ENCODE measurements around the gene ENPP3. TPM values are rescaled to one million over a fixed set of nuclear protein-coding genes. Genes with fewer than 3 reads are reported as not detected.

The ENPP3 gene
- total RNA-seq, 2 donors from 2014 or later: not detected

- peaks cover 11% of the 10 kb centered on the region for H3K4me1 ChIP-seq (ENCODE audit: control insufficient read depth, insufficient read depth, low read length)
- no peak overlapping the region for H3K9ac ChIP-seq (ENCODE audit: extremely low read depth, low read length, poor library complexity, severe bottlenecking)
- no peak overlapping the region for H3K27ac ChIP-seq (ENCODE audit: low read depth, low read length)
- peaks cover 19% of the 10 kb centered on the region for H3K9me3 ChIP-seq (ENCODE audit: control insufficient read depth, low read length)
- H3K4me3 ChIP-seq (ENCODE audit: low read length): no peak overlapping the region
- H3K27me3 Mint-ChIP-seq (ENCODE audit: insufficient read depth): peaks cover 22% of the 10 kb centered on the region
- H3K4me3 Mint-ChIP-seq: no peak overlapping the region
- H3K36me3 Mint-ChIP-seq (ENCODE audit: low read depth): peaks cover 3% of the 10 kb centered on the region
- no peak for TF ChIP-seq CTCF (conservative IDR thresholded peaks at IDR 0.05)
- H3K27me3 ChIP-seq (ENCODE audit: control insufficient read depth, insufficient read depth, low read length, poor library complexity, severe bottlenecking): no peaks in the 10 kb centered on the region
- WGBS, 2 experiments (ENCODE audit: insufficient coverage in 1 of 2, insufficient read length in 1 of 2): 93 to 94% methylated on average over 2 to 4 of the region's 4 CpGs
- DNase-seq: no peak
- peaks cover 14% of the 10 kb centered on the region for H3K4me1 Mint-ChIP-seq
- H3K27ac Mint-ChIP-seq: no peak overlapping the region
- no peaks in the 10 kb centered on the region for H3K36me3 ChIP-seq (ENCODE audit: control insufficient read depth, insufficient read depth, low read length)
- peaks cover 12% of the 10 kb centered on the region for H3K9me3 Mint-ChIP-seq
These were observed 127.2 kb downstream of the ENPP3 start for GRCh38 chr6:131764350-131764749.

DNA sequence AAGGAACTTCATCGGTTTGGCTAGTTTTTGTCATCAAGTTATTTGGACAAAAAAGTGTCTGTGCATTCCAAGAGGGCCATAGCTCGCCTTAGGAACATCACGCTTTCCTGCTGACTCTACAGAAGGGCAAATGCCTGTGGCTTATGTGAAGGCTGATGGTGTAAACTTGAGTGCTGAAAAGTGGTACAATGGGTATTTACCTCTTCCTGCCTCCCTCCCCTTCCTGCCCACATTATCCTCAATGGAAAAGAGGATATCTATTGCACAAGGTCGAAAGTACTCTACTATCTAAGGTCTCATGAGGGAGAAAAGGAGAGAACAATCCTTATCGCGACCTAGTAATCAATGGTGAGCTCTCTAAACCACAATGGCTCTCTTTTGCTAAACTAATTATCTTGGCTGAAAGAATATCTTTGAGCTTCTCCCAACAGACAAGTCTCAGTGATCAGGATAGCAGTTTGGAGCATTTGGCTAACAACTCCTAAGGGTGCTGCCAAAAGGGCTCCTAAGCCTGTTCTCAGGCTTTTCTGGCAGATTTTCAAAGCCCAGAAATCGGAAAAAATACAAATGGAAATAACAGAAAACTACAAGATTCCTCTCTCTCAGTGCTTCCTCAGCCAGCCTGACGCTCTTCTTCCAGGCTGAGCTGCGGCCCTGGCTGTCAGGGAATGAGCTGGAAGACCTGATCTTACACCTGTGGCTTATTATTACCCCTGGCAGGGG is 128.1 kb downstream of the ENPP3 start:
- peak overlapping the region; percentile 74 for H3K27ac Mint-ChIP-seq
- no peaks in the 10 kb centered on the region for H3K36me3 ChIP-seq (ENCODE audit: control insufficient read depth, insufficient read depth, low read length)
- H3K4me3 Mint-ChIP-seq: no peak overlapping the region
- H3K9me3 ChIP-seq (ENCODE audit: control insufficient read depth, low read length): peaks cover 21% of the 10 kb centered on the region
- H3K27me3 ChIP-seq (ENCODE audit: control insufficient read depth, insufficient read depth, low read length, poor library complexity, severe bottlenecking): no peaks in the 10 kb centered on the region
- H3K4me3 ChIP-seq (ENCODE audit: low read length): peak overlapping the region; percentile 25
- no peak overlapping the region for H3K9ac ChIP-seq (ENCODE audit: extremely low read depth, low read length, poor library complexity, severe bottlenecking)
- H3K9me3 Mint-ChIP-seq: peaks cover 12% of the 10 kb centered on the region
- peaks cover 11% of the 10 kb centered on the region for H3K4me1 ChIP-seq (ENCODE audit: control insufficient read depth, insufficient read depth, low read length)
- peak; percentile 49 for DNase-seq
- 66 to 83% methylated on average over 6 to 9 of the region's 9 CpGs for WGBS, 2 experiments (ENCODE audit: insufficient coverage in 1 of 2, insufficient read length in 1 of 2)
- H3K27me3 Mint-ChIP-seq (ENCODE audit: insufficient read depth): peaks cover 27% of the 10 kb centered on the region
- peaks cover 3% of the 10 kb centered on the region for H3K36me3 Mint-ChIP-seq (ENCODE audit: low read depth)
- no peak for TF ChIP-seq CTCF (conservative IDR thresholded peaks at IDR 0.05)
- no peak overlapping the region for H3K27ac ChIP-seq (ENCODE audit: low read depth, low read length)
- H3K4me1 Mint-ChIP-seq: peaks cover 14% of the 10 kb centered on the region

GRCh38 chr6:131765804-131766135 is 128.7 kb downstream of the ENPP3 start:
- Histone ChIP-seq H3K27me3 (ENCODE audit: control insufficient read depth, insufficient read depth, low read length, poor library complexity, severe bottlenecking) (no peaks in the 10 kb centered on the region), H3K9me3 (ENCODE audit: control insufficient read depth, low read length) (peaks cover 21% of the 10 kb centered on the region), H3K27ac (ENCODE audit: low read depth, low read length) (no peak overlapping the region), H3K36me3 (ENCODE audit: control insufficient read depth, insufficient read depth, low read length) (no peaks in the 10 kb centered on the region), H3K4me3 (ENCODE audit: low read length) (peak overlapping the region; percentile 25), H3K9ac (ENCODE audit: extremely low read depth, low read length, poor library complexity, severe bottlenecking) (no peak overlapping the region), H3K4me1 (ENCODE audit: control insufficient read depth, insufficient read depth, low read length) (peaks cover 11% of the 10 kb centered on the region)
- Mint-ChIP-seq H3K27me3 (ENCODE audit: insufficient read depth) (peaks cover 31% of the 10 kb centered on the region), H3K27ac (peak overlapping the region; percentile 74), H3K4me1 (peaks cover 14% of the 10 kb centered on the region), H3K4me3 (no peak overlapping the region), H3K36me3 (ENCODE audit: low read depth) (peaks cover 3% of the 10 kb centered on the region), H3K9me3 (peaks cover 12% of the 10 kb centered on the region)
- TF ChIP-seq CTCF (conservative IDR thresholded peaks at IDR 0.05): no peak
- no peak for DNase-seq
- WGBS, 2 experiments (ENCODE audit: insufficient coverage in 1 of 2, insufficient read length in 1 of 2): 93 to 100% methylated on average over 2 to 4 of the region's 4 CpGs
